CD14-positive monocyte (primary cell): ENCODE data around the gene PYGB. TPM values are rescaled to one million over a fixed set of nuclear protein-coding genes. Genes with fewer than 3 reads are reported as not detected.

Experiments used
- DNase-seq, 3 donors: peaks; one replicate each; pipeline ENCODE4 v3.0.0-alpha.2; 2011 to 2022
- H2AFZ ChIP-seq: 2 replicates; pipeline ENCODE4 v1.6.0; 2012; ENCODE audit warnings: mild to moderate bottlenecking, low read depth, low read length, inconsistent platforms; ENCODE audit not compliant: insufficient read depth, poor library complexity, severe bottlenecking
- H3K27ac ChIP-seq, 2 donors: 1 replicate in 1 of 2; 2 replicates in 1 of 2; pipeline ENCODE4 v1.5.1; 2012 to 2013; ENCODE audit warnings: low read length in 2 of 2, control low read depth in 1 of 2, inconsistent platforms in 1 of 2, low read depth in 1 of 2, mild to moderate bottlenecking in 1 of 2
- H3K27me3 ChIP-seq, 2 donors: one replicate each; pipeline versions ENCODE4 v1.6.0 to v1.6.1; 2011 to 2013; ENCODE audit warnings: low read length in 2 of 2; ENCODE audit not compliant: control insufficient read depth in 2 of 2, insufficient read depth in 2 of 2
- H3K36me3 ChIP-seq, 2 donors: replicated peaks in 1 of 2; 1 replicate in 1 of 2; 2 replicates in 1 of 2; pipeline versions ENCODE4 v1.5.1 to v1.6.1; 2012 to 2013; ENCODE audit warnings: low read length in 2 of 2, control low read depth in 1 of 2, inconsistent platforms in 1 of 2, mild to moderate bottlenecking in 1 of 2; ENCODE audit not compliant: insufficient read depth in 2 of 2, control insufficient read depth in 1 of 2
- H3K4me1 ChIP-seq, 2 donors: 1 replicate in 1 of 2; 2 replicates in 1 of 2; pipeline versions ENCODE4 v1.5.1 to v1.6.1; 2012 to 2013; ENCODE audit warnings: low read length in 2 of 2, control low read depth in 1 of 2, inconsistent platforms in 1 of 2, mild to moderate bottlenecking in 1 of 2, moderate library complexity in 1 of 2; ENCODE audit not compliant: insufficient read depth in 2 of 2, control insufficient read depth in 1 of 2
- H3K4me2 ChIP-seq: replicated peaks from 2 replicates; pipeline ENCODE3; 2012; ENCODE audit warnings: low read length, moderate library complexity, mild to moderate bottlenecking; ENCODE audit not compliant: poor library complexity, severe bottlenecking; ENCODE audit errors: extremely low read depth
- H3K4me3 ChIP-seq, 3 experiments: fragments of 200-600 bp in 1 of 3; sonication (generic) in 1 of 3; replicated peaks in 1 of 3; 1 replicate in 2 of 3; 2 replicates in 1 of 3; pipeline ENCODE4 v1.5.1; 2011 to 2013; ENCODE audit warnings: low read length in 3 of 3, mild to moderate bottlenecking in 3 of 3, control low read depth in 2 of 3, low read depth in 2 of 3, inconsistent platforms in 1 of 3, moderate library complexity in 1 of 3
- H3K79me2 ChIP-seq: 2 replicates; pipeline ENCODE4 v1.6.0; 2012; ENCODE audit warnings: mild to moderate bottlenecking, control low read depth, inconsistent platforms, low read length, moderate library complexity; ENCODE audit not compliant: insufficient read depth
- H3K9ac ChIP-seq: 2 replicates; pipeline ENCODE4 v1.6.0; 2017; ENCODE audit warnings: low read length, mild to moderate bottlenecking; ENCODE audit not compliant: insufficient read depth, poor library complexity, severe bottlenecking
- H3K9me3 ChIP-seq, 2 donors: replicated peaks in 1 of 2; 1 replicate in 1 of 2; 2 replicates in 1 of 2; pipeline versions ENCODE4 v1.5.1 to v1.6.1; 2012 to 2013; ENCODE audit warnings: low read length in 2 of 2, control low read depth in 1 of 2; ENCODE audit not compliant: control insufficient read depth in 1 of 2, insufficient read depth in 1 of 2
- H4K20me1 ChIP-seq: 2 replicates; pipeline ENCODE4 v1.6.0; 2012; ENCODE audit warnings: mild to moderate bottlenecking, low read length, control low read depth, moderate library complexity; ENCODE audit not compliant: insufficient read depth
- H3K27ac Mint-ChIP-seq, 7 donors: one replicate each; pipeline ENCODE4 v1.8.0; 2020; ENCODE audit warnings: mild to moderate bottlenecking in 7 of 7, mixed read lengths in 7 of 7, moderate library complexity in 6 of 7, inconsistent platforms in 2 of 7
- H3K27me3 Mint-ChIP-seq, 3 donors: one replicate each; pipeline ENCODE4 v1.8.0; 2021 to 2022; ENCODE audit warnings: low read depth in 3 of 3, mild to moderate bottlenecking in 3 of 3, mixed read lengths in 3 of 3, moderate library complexity in 3 of 3, inconsistent platforms in 1 of 3
- H3K36me3 Mint-ChIP-seq, 2 donors: one replicate each; pipeline ENCODE4 v1.8.0; 2020; ENCODE audit warnings: mixed read lengths in 2 of 2, inconsistent platforms in 1 of 2, mild to moderate bottlenecking in 1 of 2
- H3K4me1 Mint-ChIP-seq: one replicate; pipeline ENCODE4 v1.8.0; 2020; ENCODE audit warnings: mild to moderate bottlenecking, mixed read lengths
- H3K4me3 Mint-ChIP-seq, 2 donors: one replicate each; pipeline ENCODE4 v1.8.0; 2020; ENCODE audit warnings: mild to moderate bottlenecking in 2 of 2, mixed read lengths in 2 of 2, moderate library complexity in 1 of 2
- H3K9me3 Mint-ChIP-seq, 7 donors: one replicate each; pipeline ENCODE4 v1.8.0; 2020 to 2022; ENCODE audit warnings: mixed read lengths in 7 of 7, mild to moderate bottlenecking in 6 of 7, moderate library complexity in 6 of 7, inconsistent platforms in 2 of 7
- CTCF ChIP-seq: fragments of 200-600 bp; IDR thresholded peaks from one replicate; pipeline ENCODE4 v1.8.0; 2022; ENCODE audit warnings: antibody characterized with exemption, mild to moderate bottlenecking
- WGBS: methylation state at CpG from one replicate; pipeline ENCODE4 v1.1.5; 2013; ENCODE audit warnings: missing lambda C conversion rate; ENCODE audit not compliant: insufficient coverage; 5-methylcytosine and 5-hydroxymethylcytosine counted together
- intact Hi-C, 2 donors: fragments of 100-400 bp; cut with micrococcal nuclease; formaldehyde crosslinking; loops; one replicate each; pipeline versions ENCODE4 v1.15.0 to v1.15.1; 2023
- polyA plus RNA-seq, 3 donors: library from polyadenylated mRNA; depleted of rRNA in 1 of 3; unstranded in 2 of 3; stranded (reverse) in 1 of 3; fragments of 300-500 nt in 2 of 3; fragments of >200 nt in 1 of 3; fragmentation: Illumina TruSeq in 2 of 3; gene quantifications; 1 replicate in 2 of 3; 2 replicates in 1 of 3; pipeline ENCODE4 v1.2.3, GENCODE V29; 2012 to 2021

Gene PYGB
- polyA plus RNA-seq, 3 donors: 26.6 to 33.2 (median 26.7) TPM

GRCh38 chr20:25295386-25296093 is 47.7 kb downstream of the PYGB start:
- no peaks in the 10 kb centered on the region for H4K20me1 ChIP-seq
- H3K27ac Mint-ChIP-seq: peak overlapping the region in 3 of 7 donors; percentile 13 to 65 (median 59)
- H2AFZ ChIP-seq: no peak overlapping the region
- H3K27me3 ChIP-seq: no peaks in the 10 kb centered on the region
- H3K4me1 Mint-ChIP-seq: no peaks in the 10 kb centered on the region
- no peak for TF ChIP-seq CTCF
- H3K4me3 ChIP-seq: no peak overlapping the region
- peaks cover 73 to 85% of the 10 kb centered on the region in 2 donors for H3K36me3 ChIP-seq
- WGBS: 84% methylated on average over 9 of the region's 10 CpGs
- intact Hi-C loops: no loop called here
- no peak for DNase-seq
- no peaks in the 10 kb centered on the region for H3K9me3 ChIP-seq
- no peak overlapping the region for H3K4me3 Mint-ChIP-seq
- H3K27me3 Mint-ChIP-seq: no peaks in the 10 kb centered on the region
- no peak overlapping the region for H3K9ac ChIP-seq
- H3K4me1 ChIP-seq: no peaks in the 10 kb centered on the region
- no peaks in the 10 kb centered on the region for H3K79me2 ChIP-seq
- no peaks in the 10 kb centered on the region for H3K9me3 Mint-ChIP-seq
- peak overlapping the region; percentile 1 to 18 for H3K27ac ChIP-seq
- no peak overlapping the region for H3K4me2 ChIP-seq
- peaks cover 42 to 86% of the 10 kb centered on the region in 2 donors for H3K36me3 Mint-ChIP-seq

GRCh38 chr20:25296094-25297093 is 48.5 kb downstream of the PYGB start:
- no peaks in the 10 kb centered on the region for H4K20me1 ChIP-seq
- intact Hi-C loops: no loop called here
- no peak overlapping the region for H3K4me2 ChIP-seq
- no peaks in the 10 kb centered on the region for H3K4me1 ChIP-seq
- H3K27me3 ChIP-seq: no peaks in the 10 kb centered on the region
- no peak for DNase-seq
- WGBS: 96% methylated on average over 21 of the region's 24 CpGs
- peak; percentile 25 for TF ChIP-seq CTCF
- Mint-ChIP-seq H3K4me1 (no peaks in the 10 kb centered on the region), H3K9me3 (no peaks in the 10 kb centered on the region), H3K4me3 (no peak overlapping the region), H3K27ac (peak overlapping the region in 2 of 7 donors; percentile 17 to 57), H3K27me3 (no peaks in the 10 kb centered on the region), H3K36me3 (peaks cover 40 to 79% of the 10 kb centered on the region in 2 donors)
- H3K9me3 ChIP-seq: no peaks in the 10 kb centered on the region
- H3K9ac ChIP-seq: no peak overlapping the region
- no peak overlapping the region for H2AFZ ChIP-seq
- peak overlapping the region in 1 of 2 donors; percentile 36 for H3K27ac ChIP-seq
- no peaks in the 10 kb centered on the region for H3K79me2 ChIP-seq
- H3K36me3 ChIP-seq: peaks cover 65 to 81% of the 10 kb centered on the region in 2 donors
- H3K4me3 ChIP-seq: no peak overlapping the region
